H9 (cell line): ENCODE results near the gene METTL14. TPM values are rescaled to one million over a fixed set of nuclear protein-coding genes. Genes with fewer than 3 reads are reported as not detected.

Experiments used
- DNase-seq: peaks from one replicate; pipeline ENCODE4 v3.0.0-alpha.2; 2017
- H2AFZ ChIP-seq: one replicate; pipeline ENCODE4 v1.6.1; 2013; ENCODE audit warnings: mild to moderate bottlenecking, low read length, control low read depth, moderate library complexity
- H2AK5ac ChIP-seq: 2 replicates; pipeline ENCODE4 v1.6.1; 2013; ENCODE audit warnings: low read length, control low read depth, mixed read lengths; ENCODE audit not compliant: insufficient read length
- H2BK120ac ChIP-seq: one replicate; pipeline ENCODE4 v1.6.1; 2013; ENCODE audit warnings: low read depth, mild to moderate bottlenecking, low read length, control low read depth, inconsistent platforms; ENCODE audit not compliant: poor library complexity, severe bottlenecking
- H2BK12ac ChIP-seq: 2 replicates; pipeline ENCODE4 v1.6.1; 2013; ENCODE audit warnings: low read length, control low read depth, mixed read lengths, low read depth; ENCODE audit not compliant: insufficient read length
- H2BK15ac ChIP-seq: 2 replicates; pipeline ENCODE4 v1.6.1; 2013; ENCODE audit warnings: low read depth, low read length, control low read depth
- H2BK20ac ChIP-seq: one replicate; pipeline ENCODE4 v1.6.1; 2013; ENCODE audit warnings: low read depth, mild to moderate bottlenecking, low read length, control low read depth, inconsistent platforms; ENCODE audit not compliant: poor library complexity, severe bottlenecking
- H2BK5ac ChIP-seq: 2 replicates; pipeline ENCODE4 v1.6.1; 2013; ENCODE audit warnings: low read length, control low read depth, mixed read lengths; ENCODE audit not compliant: insufficient read length
- H3K14ac ChIP-seq: 2 replicates; pipeline ENCODE4 v1.6.1; 2013; ENCODE audit warnings: low read length, control low read depth; ENCODE audit not compliant: insufficient read depth
- H3K18ac ChIP-seq: 2 replicates; pipeline ENCODE4 v1.6.1; 2013; ENCODE audit warnings: low read depth, mild to moderate bottlenecking, mixed read lengths, low read length, control low read depth; ENCODE audit not compliant: insufficient read length
- H3K23ac ChIP-seq: 2 replicates; pipeline ENCODE4 v1.6.1; 2013; ENCODE audit warnings: low read length, control low read depth, mixed read lengths, low read depth; ENCODE audit not compliant: insufficient read length
- H3K23me2 ChIP-seq: 2 replicates; pipeline ENCODE4 v1.6.1; 2013; ENCODE audit warnings: low read depth, mild to moderate bottlenecking, mixed read lengths, low read length, control low read depth; ENCODE audit not compliant: insufficient read length, poor library complexity, severe bottlenecking
- H3K27ac ChIP-seq: 2 replicates; pipeline ENCODE4 v1.5.1; 2013; ENCODE audit warnings: low read length, control low read depth, mixed read lengths, low read depth; ENCODE audit not compliant: insufficient read length
- H3K27me3 ChIP-seq: 2 replicates; pipeline ENCODE4 v1.6.1; 2013; ENCODE audit warnings: low read length, control low read depth, inconsistent platforms; ENCODE audit not compliant: insufficient read depth
- H3K4ac ChIP-seq: 2 replicates; pipeline ENCODE4 v1.6.1; 2013; ENCODE audit warnings: low read depth, mild to moderate bottlenecking, control low read depth, inconsistent platforms, low read length, moderate library complexity
- H3K4me1 ChIP-seq: 2 replicates; pipeline ENCODE4 v1.6.1; 2013; ENCODE audit warnings: low read length, control low read depth, inconsistent platforms; ENCODE audit not compliant: insufficient read depth
- H3K4me2 ChIP-seq: 2 replicates; pipeline ENCODE4 v1.6.1; 2013; ENCODE audit warnings: low read length, control low read depth, mixed read lengths; ENCODE audit not compliant: insufficient read length, insufficient read depth
- H3K56ac ChIP-seq: 2 replicates; pipeline ENCODE4 v1.6.1; 2013; ENCODE audit warnings: low read depth, mild to moderate bottlenecking, mixed read lengths, low read length, control low read depth; ENCODE audit not compliant: insufficient read length
- H3K79me1 ChIP-seq: 2 replicates; pipeline ENCODE4 v1.6.1; 2013; ENCODE audit warnings: low read depth, mild to moderate bottlenecking, moderate library complexity, low read length, control low read depth, inconsistent platforms; ENCODE audit not compliant: insufficient read depth, poor library complexity, severe bottlenecking
- H3K79me2 ChIP-seq: 2 replicates; pipeline ENCODE4 v1.6.1; 2013; ENCODE audit warnings: low read length, control low read depth, inconsistent platforms; ENCODE audit not compliant: insufficient read depth
- H3K9ac ChIP-seq: 2 replicates; pipeline ENCODE4 v1.6.1; 2013; ENCODE audit warnings: low read length, control low read depth, mixed read lengths; ENCODE audit not compliant: insufficient read length; ENCODE audit errors: extremely low read depth
- H3K9me3 ChIP-seq: one replicate; pipeline ENCODE4 v1.6.1; 2013; ENCODE audit warnings: low read depth, low read length, inconsistent platforms; ENCODE audit not compliant: control insufficient read depth
- H3T11ph ChIP-seq: one replicate; pipeline ENCODE4 v1.6.1; 2013; ENCODE audit warnings: mild to moderate bottlenecking, low read length, control low read depth, inconsistent platforms
- H4K20me1 ChIP-seq: one replicate; pipeline ENCODE4 v1.6.1; 2013; ENCODE audit not compliant: control insufficient read depth, insufficient read length, insufficient read depth
- H4K5ac ChIP-seq: 2 replicates; pipeline ENCODE4 v1.6.1; 2013; ENCODE audit warnings: low read depth, mild to moderate bottlenecking, mixed read lengths, low read length, control low read depth; ENCODE audit not compliant: insufficient read length
- H4K8ac ChIP-seq: replicated peaks from 2 replicates; pipeline ENCODE4 v1.6.1; 2013; ENCODE audit warnings: low read length, control low read depth, mixed read lengths, low read depth; ENCODE audit not compliant: insufficient read length
- H4K91ac ChIP-seq: 2 replicates; pipeline ENCODE4 v1.6.1; 2013; ENCODE audit warnings: low read depth, mild to moderate bottlenecking, moderate library complexity, mixed read lengths, low read length, control low read depth; ENCODE audit not compliant: insufficient read length
- H3K27ac Mint-ChIP-seq, 3 experiments: 2 replicates in 2 of 3; 3 replicates in 1 of 3; pipeline ENCODE4 v1.8.0; 2020 to 2021; ENCODE audit warnings: mixed read lengths in 3 of 3, mild to moderate bottlenecking in 1 of 3, moderate library complexity in 1 of 3
- H3K27me3 Mint-ChIP-seq: 2 replicates; pipeline ENCODE4 v1.8.0; 2021; ENCODE audit warnings: low read depth, mild to moderate bottlenecking, moderate library complexity, mixed read lengths
- H3K36me3 Mint-ChIP-seq, 3 experiments: 2 replicates in 2 of 3; 3 replicates in 1 of 3; pipeline ENCODE4 v1.8.0; 2020 to 2021; ENCODE audit warnings: low read depth in 3 of 3, mixed read lengths in 3 of 3; ENCODE audit not compliant: insufficient read depth in 1 of 3
- H3K4me1 Mint-ChIP-seq, 2 experiments: 2 replicates each; pipeline ENCODE4 v1.8.0; 2020; ENCODE audit warnings: mixed read lengths in 2 of 2
- H3K4me3 Mint-ChIP-seq, 2 experiments: 2 replicates in 1 of 2; 3 replicates in 1 of 2; pipeline ENCODE4 v1.8.0; 2020 to 2021; ENCODE audit warnings: mild to moderate bottlenecking in 2 of 2, mixed read lengths in 2 of 2, moderate library complexity in 1 of 2
- H3K9me3 Mint-ChIP-seq, 2 experiments: 2 replicates in 1 of 2; 3 replicates in 1 of 2; pipeline ENCODE4 v1.8.0; 2020; ENCODE audit warnings: mild to moderate bottlenecking in 2 of 2, mixed read lengths in 2 of 2, moderate library complexity in 1 of 2
- CTCF ChIP-seq: fragments of 200-600 bp; sonication (generic); conservative IDR thresholded peaks from 3 replicates; pipeline ENCODE4 v1.8.0; 2021; ENCODE audit warnings: antibody characterized with exemption, mild to moderate bottlenecking
- WGBS: extraction: QIAGEN DNeasy Blood & Tissue Kit; methylation state at CpG from one replicate; pipeline ENCODE4 v1.1.7; 2013; ENCODE audit warnings: missing lambda C conversion rate, low lambda C conversion rate, mixed read lengths; ENCODE audit not compliant: insufficient read length; ENCODE audit errors: extremely low coverage; 5-methylcytosine and 5-hydroxymethylcytosine counted together
- total RNA-seq: library from RNA; stranded (reverse); gene quantifications from 2 replicates; pipeline ENCODE4 v1.2.1, GENCODE V29; 2021

The METTL14 gene
- total RNA-seq, 1 experiment from 2014 or later: 53.3 TPM

- no peak overlapping the region for H3K18ac ChIP-seq
- H3K27ac ChIP-seq: no peak overlapping the region
- H2BK5ac ChIP-seq: no peak overlapping the region
- H3K23ac ChIP-seq: no peak overlapping the region
- no peak overlapping the region for H2AK5ac ChIP-seq
- no peaks in the 10 kb centered on the region for H3K79me1 ChIP-seq
- H3K27ac Mint-ChIP-seq: no peak overlapping the region
- H2BK20ac ChIP-seq: no peak overlapping the region
- WGBS: no CpG with 5 or more reads among the region's 2 CpGs
- no peak overlapping the region for H4K5ac ChIP-seq
- H4K8ac ChIP-seq: no peak overlapping the region
- H3K4me1 ChIP-seq: no peaks in the 10 kb centered on the region
- H2BK120ac ChIP-seq: no peak overlapping the region
- H3K4me3 Mint-ChIP-seq: no peak overlapping the region
- H3K27me3 ChIP-seq: no peaks in the 10 kb centered on the region
- no peak overlapping the region for H2BK12ac ChIP-seq
- peaks cover 0 to 3% of the 10 kb centered on the region in 2 experiments; a peak in 2 of 4 replicates for H3K4me1 Mint-ChIP-seq
- H3K4ac ChIP-seq: no peak overlapping the region
- H4K20me1 ChIP-seq: no peaks in the 10 kb centered on the region
- H2AFZ ChIP-seq: no peak overlapping the region
- DNase-seq: no peak
- no peaks in the 10 kb centered on the region for H3K79me2 ChIP-seq
- no peak overlapping the region for H3K9ac ChIP-seq
- no peaks in the 10 kb centered on the region for H3K23me2 ChIP-seq
- H3K9me3 Mint-ChIP-seq: no peaks in the 10 kb centered on the region
- no peak; the same call in 2 of the 3 replicates for TF ChIP-seq CTCF
- no peak overlapping the region for H3T11ph ChIP-seq
- H3K56ac ChIP-seq: no peak overlapping the region
- no peak overlapping the region for H4K91ac ChIP-seq
- no peak overlapping the region for H3K14ac ChIP-seq
- H3K36me3 Mint-ChIP-seq: no peaks in the 10 kb centered on the region
- H3K27me3 Mint-ChIP-seq: peaks cover 2% of the 10 kb centered on the region; the same call in 1 of the 2 replicates
- no peaks in the 10 kb centered on the region for H3K9me3 ChIP-seq
- no peak overlapping the region for H2BK15ac ChIP-seq
- no peak overlapping the region for H3K4me2 ChIP-seq
These were observed 9.1 kb upstream of the METTL14 start for GRCh38 chr4:118676128-118676527.
